Fibroblast of villous mesenchyme (primary cell): ENCODE results near the gene SURF1. TPM values are rescaled to one million over a fixed set of nuclear protein-coding genes. Genes with fewer than 3 reads are reported as not detected.

ENCODE experiments used
- DNase-seq: peaks from one replicate; pipeline ENCODE4 v3.0.0-alpha.2; 2010; ENCODE audit warnings: low read depth
- H3K4me3 ChIP-seq: 2 replicates; pipeline ENCODE4 v1.5.1; 2011; ENCODE audit warnings: low read depth, mild to moderate bottlenecking, low read length
- total RNA-seq: library from RNA; depleted of rRNA; stranded (reverse); fragments of >200 nt; gene quantifications from 2 replicates; pipeline ENCODE4 v1.2.3, GENCODE V29; 2012
- TF ChIP-seq, protein P1 (sequence below): IDR thresholded peaks from 2 replicates; pipeline ENCODE4 v1.5.1; 2012; ENCODE audit warnings: low read depth, mild to moderate bottlenecking, low read length; ENCODE audit not compliant: insufficient read depth

The SURF1 gene
- total RNA-seq, 1 donor: 13.4 TPM

- no peak for DNase-seq
- TF ChIP-seq, protein P1, sequence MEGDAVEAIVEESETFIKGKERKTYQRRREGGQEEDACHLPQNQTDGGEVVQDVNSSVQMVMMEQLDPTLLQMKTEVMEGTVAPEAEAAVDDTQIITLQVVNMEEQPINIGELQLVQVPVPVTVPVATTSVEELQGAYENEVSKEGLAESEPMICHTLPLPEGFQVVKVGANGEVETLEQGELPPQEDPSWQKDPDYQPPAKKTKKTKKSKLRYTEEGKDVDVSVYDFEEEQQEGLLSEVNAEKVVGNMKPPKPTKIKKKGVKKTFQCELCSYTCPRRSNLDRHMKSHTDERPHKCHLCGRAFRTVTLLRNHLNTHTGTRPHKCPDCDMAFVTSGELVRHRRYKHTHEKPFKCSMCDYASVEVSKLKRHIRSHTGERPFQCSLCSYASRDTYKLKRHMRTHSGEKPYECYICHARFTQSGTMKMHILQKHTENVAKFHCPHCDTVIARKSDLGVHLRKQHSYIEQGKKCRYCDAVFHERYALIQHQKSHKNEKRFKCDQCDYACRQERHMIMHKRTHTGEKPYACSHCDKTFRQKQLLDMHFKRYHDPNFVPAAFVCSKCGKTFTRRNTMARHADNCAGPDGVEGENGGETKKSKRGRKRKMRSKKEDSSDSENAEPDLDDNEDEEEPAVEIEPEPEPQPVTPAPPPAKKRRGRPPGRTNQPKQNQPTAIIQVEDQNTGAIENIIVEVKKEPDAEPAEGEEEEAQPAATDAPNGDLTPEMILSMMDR: no peak
These were observed 11.3 kb downstream of the SURF1 start for GRCh38 chr9:133344979-133345378.

GRCh38 chr9:133344071-133344470, 12.2 kb downstream of the SURF1 start:
- H3K4me3 ChIP-seq: no peak overlapping the region
- no peak for DNase-seq
- TF ChIP-seq, protein P1: no peak

More at GRCh38 chr9:133344979-133345378, 11.3 kb downstream of the SURF1 start:
- H3K4me3 ChIP-seq: no peak overlapping the region

- H3K4me3 ChIP-seq: no peak overlapping the region
- TF ChIP-seq, protein P1: no peak
- DNase-seq: no peak
These were observed 13.7 kb downstream of the SURF1 start for GRCh38 chr9:133342570-133342969.

- TF ChIP-seq, protein P1: peak; percentile 30
- DNase-seq: no peak
- no peak overlapping the region for H3K4me3 ChIP-seq
These were observed 14.2 kb downstream of the SURF1 start for GRCh38 chr9:133342069-133342406.

DNA sequence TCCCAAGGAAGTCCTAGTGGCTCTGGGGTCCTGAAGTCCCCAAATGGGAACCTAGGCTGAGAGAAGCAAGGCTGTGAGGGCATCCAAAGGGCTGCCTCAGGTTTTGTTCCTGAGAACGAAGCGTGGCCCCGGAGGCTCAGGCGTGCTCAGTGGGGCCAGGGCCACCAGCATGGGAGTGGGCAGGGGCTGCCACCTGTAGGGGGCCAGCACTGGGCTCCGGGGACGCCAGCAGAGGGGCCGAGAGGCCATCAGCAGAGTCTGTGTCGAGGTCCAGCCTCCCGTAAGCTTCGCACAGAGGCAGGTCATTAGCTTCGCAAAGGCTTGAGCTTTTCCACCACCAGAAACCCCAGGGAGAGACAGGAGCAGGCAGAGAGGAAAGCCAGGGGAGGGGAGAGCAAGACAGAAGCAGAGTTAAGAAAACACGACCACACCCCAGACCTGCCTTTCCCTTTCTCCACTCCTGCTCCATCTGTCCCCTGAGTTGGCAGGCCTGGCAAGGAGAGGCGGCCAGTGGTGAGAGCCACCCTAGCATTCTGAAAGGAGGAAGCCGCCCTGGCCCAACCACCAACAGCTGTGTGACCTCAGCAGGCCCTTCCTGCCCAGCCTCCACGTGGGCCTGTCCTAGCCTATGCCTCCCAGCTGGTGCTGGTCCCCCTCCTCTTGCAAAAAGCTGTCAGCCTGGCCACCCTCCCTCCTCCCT, 14.8 kb downstream of the SURF1 start:
- TF ChIP-seq, protein P1: no peak
- DNase-seq: no peak
- H3K4me3 ChIP-seq: no peak overlapping the region

GRCh38 chr9:133340916-133341315, 15.4 kb downstream of the SURF1 start:
- no peak for DNase-seq
- TF ChIP-seq, protein P1: no peak
- H3K4me3 ChIP-seq: no peak overlapping the region

- TF ChIP-seq, protein P1: no peak
- H3K4me3 ChIP-seq: no peak overlapping the region
- DNase-seq: no peak
These were observed 16.0 kb downstream of the SURF1 start for GRCh38 chr9:133340256-133340655.
